Naive thymus-derived CD4-positive, alpha-beta T cell (primary cell): ENCODE measurements around the gene DCANP1. TPM values are rescaled to one million over a fixed set of nuclear protein-coding genes. Genes with fewer than 3 reads are reported as not detected.

ENCODE experiments used
- ATAC-seq: fragments of 150-1000 bp; cut with Tn5 transposase; 2 replicates; pipeline ENCODE4 v1.10.0; 2021; ENCODE audit warnings: mild to moderate bottlenecking, moderate library complexity
- CTCF ChIA-PET: fragments of 350-600 bp; sonication (Branson Sonifier 250); formaldehyde crosslinking; loops from one replicate; lab custom pipeline; 2021; ENCODE audit warnings: antibody characterized with exemption; lab: Charles Lee
- POLR2A ChIA-PET: fragments of 350-600 bp; sonication (Branson Sonifier 250); formaldehyde crosslinking; loops from one replicate; lab custom pipeline; 2021; ENCODE audit warnings: antibody characterized with exemption, inconsistent platforms; lab: Charles Lee
- DNase-seq, 9 donors: peaks; one replicate each; pipeline versions ENCODE4 v3.0.0 to v3.0.0-alpha.2; 2020 to 2022; ENCODE audit warnings: mixed read lengths in 1 of 9
- H3K27ac ChIP-seq: one replicate; pipeline ENCODE4 v1.7.0; 2013; ENCODE audit warnings: mild to moderate bottlenecking, low read depth, low read length, moderate library complexity
- H3K27me3 ChIP-seq, 2 donors: one replicate each; pipeline ENCODE4 v1.7.0; 2013; ENCODE audit warnings: low read length in 2 of 2, mild to moderate bottlenecking in 2 of 2, moderate library complexity in 2 of 2; ENCODE audit not compliant: control insufficient read depth in 2 of 2, insufficient read depth in 2 of 2
- H3K36me3 ChIP-seq, 3 experiments: 1 replicate in 2 of 3; 2 replicates in 1 of 3; pipeline ENCODE4 v1.7.0; 2013; ENCODE audit warnings: low read length in 3 of 3, mild to moderate bottlenecking in 3 of 3, moderate library complexity in 1 of 3; ENCODE audit not compliant: insufficient read depth in 3 of 3, control insufficient read depth in 2 of 3
- H3K4me1 ChIP-seq, 2 donors: one replicate each; pipeline ENCODE4 v1.7.0; 2013; ENCODE audit warnings: low read length in 2 of 2, mild to moderate bottlenecking in 2 of 2, moderate library complexity in 1 of 2; ENCODE audit not compliant: control insufficient read depth in 2 of 2, insufficient read depth in 2 of 2
- H3K4me3 ChIP-seq: 2 replicates; pipeline ENCODE4 v1.7.0; 2013; ENCODE audit warnings: mild to moderate bottlenecking, low read length
- H3K9me3 ChIP-seq, 3 experiments: 1 replicate in 2 of 3; 2 replicates in 1 of 3; pipeline ENCODE4 v1.7.0; 2013; ENCODE audit warnings: low read length in 3 of 3; ENCODE audit not compliant: control insufficient read depth in 2 of 3
- H3K27ac Mint-ChIP-seq, 9 donors: one replicate each; pipeline ENCODE4 v1.8.0; 2020 to 2022; ENCODE audit warnings: mixed read lengths in 9 of 9, mild to moderate bottlenecking in 8 of 9, moderate library complexity in 5 of 9, inconsistent platforms in 2 of 9
- H3K27me3 Mint-ChIP-seq, 5 donors: one replicate each; pipeline ENCODE4 v1.8.0; 2021 to 2022; ENCODE audit warnings: mixed read lengths in 5 of 5, mild to moderate bottlenecking in 1 of 5
- H3K36me3 Mint-ChIP-seq, 5 donors: one replicate each; pipeline ENCODE4 v1.8.0; 2020 to 2022; ENCODE audit warnings: mixed read lengths in 5 of 5, mild to moderate bottlenecking in 3 of 5, inconsistent platforms in 1 of 5
- H3K4me1 Mint-ChIP-seq, 7 donors: one replicate each; pipeline ENCODE4 v1.8.0; 2020 to 2022; ENCODE audit warnings: mixed read lengths in 7 of 7, mild to moderate bottlenecking in 3 of 7, inconsistent platforms in 1 of 7
- H3K4me3 Mint-ChIP-seq, 10 donors: one replicate each; pipeline ENCODE4 v1.8.0; 2020 to 2022; ENCODE audit warnings: mild to moderate bottlenecking in 10 of 10, mixed read lengths in 10 of 10, moderate library complexity in 6 of 10, inconsistent platforms in 2 of 10
- H3K9me3 Mint-ChIP-seq, 11 donors: one replicate each; pipeline ENCODE4 v1.8.0; 2020 to 2022; ENCODE audit warnings: mixed read lengths in 11 of 11, mild to moderate bottlenecking in 4 of 11, inconsistent platforms in 1 of 11, moderate library complexity in 1 of 11
- intact Hi-C, 2 donors: fragments of 100-400 bp; cut with micrococcal nuclease; formaldehyde crosslinking; loops; one replicate each; pipeline ENCODE4 v1.15.1; 2023
- polyA plus RNA-seq, 2 donors: library from polyadenylated mRNA; unstranded; fragments of 300-500 nt; fragmentation: Illumina TruSeq; gene quantifications; one replicate each; pipeline ENCODE4 v1.2.3, GENCODE V29; 2021
- total RNA-seq, 6 experiments: library from RNA in 5 of 6; stranded (reverse) in 5 of 6; gene quantifications; 1 replicate in 5 of 6; 2 replicates in 1 of 6; pipeline ENCODE4 v1.2.3 and lab custom pipeline; 2021 to 2026

The DCANP1 gene
- total and polyA plus RNA-seq, 7 experiments from 2014 or later: 0.16 to 0.59 TPM; not detected in 5

- H3K27ac Mint-ChIP-seq: no peak overlapping the region
- POLR2A ChIA-PET: no interaction called here
- Histone ChIP-seq H3K4me3 (no peak overlapping the region), H3K36me3 (no peaks in the 10 kb centered on the region), H3K9me3 (no peaks in the 10 kb centered on the region), H3K27me3 (no peaks in the 10 kb centered on the region), H3K27ac (no peak overlapping the region), H3K4me1 (no peaks in the 10 kb centered on the region)
- H3K9me3 Mint-ChIP-seq: peaks cover 0 to 6% (median 0%) of the 10 kb centered on the region in 11 donors
- H3K36me3 Mint-ChIP-seq: no peaks in the 10 kb centered on the region
- intact Hi-C loops: loop anchor here in 1 of 2 donors (2.0 to 5.0 kb wide), 2 partner anchors 44 to 454 kb away; partner anchors contain the start of gene NEUROG1
- no peak for ATAC-seq
- no peak for DNase-seq
- peaks cover 2 to 18% (median 8%) of the 10 kb centered on the region in 7 donors for H3K4me1 Mint-ChIP-seq
- peaks cover 68 to 94% (median 78%) of the 10 kb centered on the region in 5 donors for H3K27me3 Mint-ChIP-seq
- CTCF ChIA-PET: no interaction called here
- peak overlapping the region in 1 of 10 donors; percentile 54 for H3K4me3 Mint-ChIP-seq
Measured at GRCh38 chr5:135491038-135491551, 43.9 kb upstream of the DCANP1 start.

- H3K9me3 Mint-ChIP-seq: peaks cover 0 to 6% (median 0%) of the 10 kb centered on the region in 11 donors
- no peaks in the 10 kb centered on the region for H3K36me3 ChIP-seq
- DNase-seq (no peak), ATAC-seq (no peak)
- H3K4me1 Mint-ChIP-seq: peaks cover 2 to 18% (median 8%) of the 10 kb centered on the region in 7 donors
- H3K4me3 Mint-ChIP-seq: peak overlapping the region in 3 of 10 donors; percentile 8 to 67 (median 41)
- no peak overlapping the region for H3K27ac ChIP-seq
- peaks cover 64 to 97% (median 81%) of the 10 kb centered on the region in 5 donors for H3K27me3 Mint-ChIP-seq
- intact Hi-C loops: loop anchor here in 1 of 2 donors (2.0 to 5.0 kb wide), 2 partner anchors 44 to 453 kb away; partner anchors contain the start of gene NEUROG1
- H3K9me3 ChIP-seq: no peaks in the 10 kb centered on the region
- no peak overlapping the region for H3K27ac Mint-ChIP-seq
- POLR2A ChIA-PET: no interaction called here
- H3K4me3 ChIP-seq: no peak overlapping the region
- no peaks in the 10 kb centered on the region for H3K36me3 Mint-ChIP-seq
- H3K27me3 ChIP-seq: no peaks in the 10 kb centered on the region
- no peaks in the 10 kb centered on the region for H3K4me1 ChIP-seq
- CTCF ChIA-PET: no interaction called here
Measured at GRCh38 chr5:135490245-135491037, 43.3 kb upstream of the DCANP1 start.

DNA sequence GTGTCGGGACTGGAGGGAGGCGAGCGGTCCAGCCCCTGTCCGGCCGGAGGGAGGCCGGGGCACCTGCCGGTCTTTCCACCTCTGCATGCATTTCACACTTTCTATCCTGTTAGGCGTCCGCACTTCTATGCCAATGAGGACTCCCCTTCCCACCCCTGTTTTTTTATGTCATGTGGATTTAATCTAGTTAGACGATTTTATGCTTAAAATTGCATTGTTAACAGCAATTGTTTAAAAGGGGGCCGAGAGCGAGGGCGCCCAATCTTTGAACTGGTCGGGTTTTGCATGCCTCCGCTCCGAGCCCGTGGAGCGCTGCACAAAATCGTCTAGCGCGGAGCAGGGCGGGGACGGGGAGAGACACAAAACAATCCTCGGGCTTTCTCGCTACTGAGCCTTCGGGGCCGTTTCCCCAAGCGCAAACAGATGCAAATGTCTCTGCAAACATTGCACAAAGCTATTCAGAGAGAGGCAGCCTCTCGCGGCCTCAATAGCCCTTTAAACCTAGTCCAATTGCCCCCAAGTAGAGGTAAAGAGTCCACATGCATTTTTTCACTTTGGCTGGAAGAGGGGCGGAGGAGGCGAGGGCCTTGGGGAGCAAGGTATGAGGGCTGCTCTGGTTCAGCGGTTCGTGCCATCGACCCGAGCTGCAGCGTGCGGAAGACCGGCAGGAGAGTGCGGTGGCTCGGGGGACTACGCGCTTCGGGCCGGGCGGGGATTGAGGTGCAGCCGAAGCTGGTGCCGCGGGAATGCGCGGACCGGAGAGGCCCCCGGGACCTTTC lies 42.5 kb upstream of the DCANP1 start:
- H3K4me3 Mint-ChIP-seq: peak overlapping the region in 7 of 10 donors; percentile 7 to 69 (median 41)

GRCh38 chr5:135488727-135489465 lies 41.7 kb upstream of the DCANP1 start:
- intact Hi-C loops: loop anchor here in 1 of 2 donors (2.0 kb wide), 1 partner anchor 56 kb away; no protein-coding TSS in a partner anchor
- H3K27ac ChIP-seq: no peak overlapping the region
- POLR2A ChIA-PET: no interaction called here
- no peaks in the 10 kb centered on the region for H3K4me1 ChIP-seq
- H3K4me1 Mint-ChIP-seq: peaks cover 2 to 18% (median 8%) of the 10 kb centered on the region in 7 donors
- CTCF ChIA-PET: no interaction called here
- no peak for DNase-seq
- peak overlapping the region in 2 of 10 donors; percentile 20 to 67 for H3K4me3 Mint-ChIP-seq
- ATAC-seq: no peak
- H3K27me3 Mint-ChIP-seq: peaks cover 62 to 89% (median 74%) of the 10 kb centered on the region in 5 donors
- peaks cover 0 to 4% (median 0%) of the 10 kb centered on the region in 11 donors for H3K9me3 Mint-ChIP-seq
- no peak overlapping the region for H3K4me3 ChIP-seq
- H3K9me3 ChIP-seq: no peaks in the 10 kb centered on the region
- H3K36me3 ChIP-seq: no peaks in the 10 kb centered on the region
- no peaks in the 10 kb centered on the region for H3K27me3 ChIP-seq
- H3K36me3 Mint-ChIP-seq: no peaks in the 10 kb centered on the region
- H3K27ac Mint-ChIP-seq: no peak overlapping the region

More for the DNA sequence above, 42.5 kb upstream of the DCANP1 start:
- Histone ChIP-seq H3K27ac (no peak overlapping the region), H3K4me3 (no peak overlapping the region), H3K4me1 (no peaks in the 10 kb centered on the region), H3K36me3 (no peaks in the 10 kb centered on the region), H3K9me3 (no peaks in the 10 kb centered on the region), H3K27me3 (no peaks in the 10 kb centered on the region)
- ChIA-PET POLR2A (no interaction called here), CTCF (no interaction called here)
- intact Hi-C loops: loop anchor here in 1 of 2 donors (2.0 to 5.0 kb wide), 3 partner anchors 45 to 452 kb away; partner anchors contain the start of gene NEUROG1
- Mint-ChIP-seq H3K4me1 (peaks cover 2 to 18% (median 8%) of the 10 kb centered on the region in 7 donors), H3K36me3 (no peaks in the 10 kb centered on the region), H3K9me3 (peaks cover 0 to 4% (median 0%) of the 10 kb centered on the region in 11 donors), H3K27ac (no peak overlapping the region), H3K27me3 (peaks cover 67 to 95% (median 82%) of the 10 kb centered on the region in 5 donors)
- no peak for DNase-seq
- ATAC-seq: no peak

DNA sequence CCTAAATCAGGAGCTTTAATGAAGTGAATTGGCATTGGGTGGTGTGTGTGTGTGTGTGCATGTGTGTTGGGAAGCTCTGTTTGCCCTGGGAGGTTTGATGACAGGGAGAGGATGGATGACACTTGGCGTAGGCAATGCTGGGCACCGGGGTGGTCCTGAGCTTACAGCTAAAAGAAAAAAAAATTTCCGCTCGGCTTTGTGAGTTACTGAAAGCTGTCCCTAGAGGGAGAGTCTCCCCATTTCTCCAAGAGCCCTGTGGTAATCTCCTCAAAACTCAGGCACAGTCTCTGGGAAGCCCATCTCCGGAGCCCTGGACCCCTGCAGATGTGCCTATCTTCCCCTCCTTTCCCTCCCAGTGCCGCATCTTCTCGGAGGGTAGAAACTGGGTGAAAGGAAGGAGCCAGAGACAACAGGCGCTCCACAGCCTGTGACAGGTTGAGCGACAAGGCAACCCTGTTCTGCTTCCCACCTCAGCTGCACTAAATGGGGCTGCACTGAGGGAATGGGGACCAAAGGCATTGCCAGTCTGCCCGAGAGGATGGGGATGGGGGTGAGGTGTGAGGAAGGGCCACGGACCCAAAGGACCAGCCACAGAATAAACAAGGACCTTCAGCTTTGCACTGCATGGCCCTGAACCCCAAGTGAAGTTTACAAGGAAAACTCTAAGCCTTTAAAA lies 40.8 kb upstream of the DCANP1 start:
- no peak for ATAC-seq
- Histone ChIP-seq H3K36me3 (no peaks in the 10 kb centered on the region), H3K27ac (no peak overlapping the region), H3K9me3 (no peaks in the 10 kb centered on the region), H3K27me3 (no peaks in the 10 kb centered on the region), H3K4me1 (no peaks in the 10 kb centered on the region), H3K4me3 (no peak overlapping the region)
- H3K4me3 Mint-ChIP-seq: peak overlapping the region in 2 of 10 donors; percentile 20
- intact Hi-C loops: loop anchor here in 1 of 2 donors (2.0 kb wide), 1 partner anchor 57 kb away; no protein-coding TSS in a partner anchor
- H3K27ac Mint-ChIP-seq: no peak overlapping the region
- no peaks in the 10 kb centered on the region for H3K36me3 Mint-ChIP-seq
- POLR2A ChIA-PET: no interaction called here
- H3K27me3 Mint-ChIP-seq: peaks cover 62 to 82% (median 65%) of the 10 kb centered on the region in 5 donors
- H3K4me1 Mint-ChIP-seq: peaks cover 2 to 18% (median 8%) of the 10 kb centered on the region in 7 donors
- DNase-seq: no peak
- CTCF ChIA-PET: no interaction called here
- H3K9me3 Mint-ChIP-seq: peaks cover 0 to 4% (median 0%) of the 10 kb centered on the region in 11 donors
